Measurements from ENCODE around the gene RANBP17.
"Not testable (repeated sequence)": the region's sequence is repeated elsewhere in the genome, so short reads cannot be mapped to it uniquely, and the experiment has no call there.

The RANBP17 gene

GRCh38 chr5:170863646-170864045, 1.8 kb downstream of the RANBP17 start:
- Histone ChIP-seq H3K79me2 (ENCODE audit: control insufficient read depth, low read length) (no peaks in the 10 kb centered on the region), H3K4me3 (ENCODE audit: low read length) (no peak overlapping the region), H3F3A (ENCODE audit: control insufficient read depth, insufficient read depth) (no peaks in the 10 kb centered on the region), H3K4me1 (ENCODE audit: control insufficient read depth, low read length) (no peaks in the 10 kb centered on the region), H3K27me3 (ENCODE audit: control insufficient read depth, low read length) (no peaks in the 10 kb centered on the region), H4K20me1 (ENCODE audit: control insufficient read depth, insufficient read depth, low read depth, low read length) (no peaks in the 10 kb centered on the region), H3K27ac (ENCODE audit: low read depth, low read length) (no peak overlapping the region), H3K4me2 (ENCODE audit: low read length) (no peak overlapping the region), H3K9me3 (ENCODE audit: control insufficient read depth, insufficient read depth, low read length) (peaks cover 6% of the 10 kb centered on the region; the same call in 1 of the 2 replicates), H3K9me2 (replicated peaks; ENCODE audit: control insufficient read depth, low read length) (no peaks in the 10 kb centered on the region), H3K36me3 (ENCODE audit: control insufficient read depth, low read length) (no peaks in the 10 kb centered on the region)
- TF ChIP-seq CTCF (IDR thresholded peaks at IDR 0.05; ENCODE audit: low read depth, low read length, poor library complexity, severe bottlenecking) (no peak), EZH2phosphoT487 (IDR thresholded peaks at IDR 0.05; ENCODE audit: borderline replicate concordance, low read length) (no peak)

- H3K4me1 ChIP-seq (ENCODE audit: control insufficient read depth, low read length) = no peaks in the 10 kb centered on the region
- no peaks in the 10 kb centered on the region for H4K20me1 ChIP-seq (ENCODE audit: control insufficient read depth, insufficient read depth, low read depth, low read length)
- H3K9me3 ChIP-seq (ENCODE audit: control insufficient read depth, insufficient read depth, low read length) = peaks cover 6% of the 10 kb centered on the region; the same call in 1 of the 2 replicates
- TF ChIP-seq CTCF (IDR thresholded peaks at IDR 0.05; ENCODE audit: low read depth, low read length, poor library complexity, severe bottlenecking) (no peak), EZH2phosphoT487 (IDR thresholded peaks at IDR 0.05; ENCODE audit: borderline replicate concordance, low read length) (no peak)
- no peak overlapping the region for H3K4me3 ChIP-seq (ENCODE audit: low read length)
- H3K27me3 ChIP-seq (ENCODE audit: control insufficient read depth, low read length) = no peaks in the 10 kb centered on the region
- no peak overlapping the region for H3K4me2 ChIP-seq (ENCODE audit: low read length)
- H3K79me2 ChIP-seq (ENCODE audit: control insufficient read depth, low read length) = no peaks in the 10 kb centered on the region
- H3K36me3 ChIP-seq (ENCODE audit: control insufficient read depth, low read length) = no peaks in the 10 kb centered on the region
- H3K9me2 ChIP-seq (replicated peaks; ENCODE audit: control insufficient read depth, low read length) = no peaks in the 10 kb centered on the region
- H3K27ac ChIP-seq (ENCODE audit: low read depth, low read length) = no peak overlapping the region
- no peaks in the 10 kb centered on the region for H3F3A ChIP-seq (ENCODE audit: control insufficient read depth, insufficient read depth)
Measured at GRCh38 chr5:170865622-170866021, 3.8 kb downstream of the RANBP17 start.

- H3K4me2 ChIP-seq (ENCODE audit: low read length) = no peak overlapping the region
- H3K9me3 ChIP-seq (ENCODE audit: control insufficient read depth, insufficient read depth, low read length) = no peaks in the 10 kb centered on the region
- no peaks in the 10 kb centered on the region for H3K27me3 ChIP-seq (ENCODE audit: control insufficient read depth, low read length)
- TF ChIP-seq CTCF (IDR thresholded peaks at IDR 0.05; ENCODE audit: low read depth, low read length, poor library complexity, severe bottlenecking) (no peak), EZH2phosphoT487 (IDR thresholded peaks at IDR 0.05; ENCODE audit: borderline replicate concordance, low read length) (no peak)
- no peaks in the 10 kb centered on the region for H3K9me2 ChIP-seq (replicated peaks; ENCODE audit: control insufficient read depth, low read length)
- no peak overlapping the region for H3K4me3 ChIP-seq (ENCODE audit: low read length)
- H3F3A ChIP-seq (ENCODE audit: control insufficient read depth, insufficient read depth) = no peaks in the 10 kb centered on the region
- H4K20me1 ChIP-seq (ENCODE audit: control insufficient read depth, insufficient read depth, low read depth, low read length) = no peaks in the 10 kb centered on the region
- no peak overlapping the region for H3K27ac ChIP-seq (ENCODE audit: low read depth, low read length)
- no peaks in the 10 kb centered on the region for H3K79me2 ChIP-seq (ENCODE audit: control insufficient read depth, low read length)
- no peaks in the 10 kb centered on the region for H3K36me3 ChIP-seq (ENCODE audit: control insufficient read depth, low read length)
- H3K4me1 ChIP-seq (ENCODE audit: control insufficient read depth, low read length) = no peaks in the 10 kb centered on the region
Measured at GRCh38 chr5:170867825-170868224, 6.0 kb downstream of the RANBP17 start.

GRCh38 chr5:170870390-170870789, 8.6 kb downstream of the RANBP17 start:
- not testable (repeated sequence) for H3K79me2 ChIP-seq (ENCODE audit: control insufficient read depth, low read length); H3K36me3 ChIP-seq (ENCODE audit: control insufficient read depth, low read length); H3K4me3 ChIP-seq (ENCODE audit: low read length); H3K27me3 ChIP-seq (ENCODE audit: control insufficient read depth, low read length); H3K4me2 ChIP-seq (ENCODE audit: low read length); H3K9me2 ChIP-seq (replicated peaks; ENCODE audit: control insufficient read depth, low read length); H3K4me1 ChIP-seq (ENCODE audit: control insufficient read depth, low read length); H3K27ac ChIP-seq (ENCODE audit: low read depth, low read length); H3F3A ChIP-seq (ENCODE audit: control insufficient read depth, insufficient read depth); H3K9me3 ChIP-seq (ENCODE audit: control insufficient read depth, insufficient read depth, low read length); H4K20me1 ChIP-seq (ENCODE audit: control insufficient read depth, insufficient read depth, low read depth, low read length)

Measured in DOHH2 (cell line).